H4 (cell line): ENCODE measurements around the gene MANSC4. TPM values are rescaled to one million over a fixed set of nuclear protein-coding genes. Genes with fewer than 3 reads are reported as not detected.
"Not testable (repeated sequence)": the region's sequence is repeated elsewhere in the genome, so short reads cannot be mapped to it uniquely, and the experiment has no call there.

Experiments used
- DNase-seq: peaks from one replicate; pipeline ENCODE4 v3.0.0-alpha.2; 2015; ENCODE audit warnings: low spot score
- total RNA-seq: library from RNA; depleted of rRNA; stranded (reverse); fragments of >200 nt; shearing (Covaris generic); gene quantifications from 2 replicates; pipeline ENCODE4 v1.2.3, GENCODE V29; 2014; rRNA removed

MANSC4 gene
- total RNA-seq, 1 experiment from 2014 or later = not detected

GRCh38 chr12:27751386-27752047, 28.5 kb downstream of the MANSC4 start:
- no peak for DNase-seq

DNA sequence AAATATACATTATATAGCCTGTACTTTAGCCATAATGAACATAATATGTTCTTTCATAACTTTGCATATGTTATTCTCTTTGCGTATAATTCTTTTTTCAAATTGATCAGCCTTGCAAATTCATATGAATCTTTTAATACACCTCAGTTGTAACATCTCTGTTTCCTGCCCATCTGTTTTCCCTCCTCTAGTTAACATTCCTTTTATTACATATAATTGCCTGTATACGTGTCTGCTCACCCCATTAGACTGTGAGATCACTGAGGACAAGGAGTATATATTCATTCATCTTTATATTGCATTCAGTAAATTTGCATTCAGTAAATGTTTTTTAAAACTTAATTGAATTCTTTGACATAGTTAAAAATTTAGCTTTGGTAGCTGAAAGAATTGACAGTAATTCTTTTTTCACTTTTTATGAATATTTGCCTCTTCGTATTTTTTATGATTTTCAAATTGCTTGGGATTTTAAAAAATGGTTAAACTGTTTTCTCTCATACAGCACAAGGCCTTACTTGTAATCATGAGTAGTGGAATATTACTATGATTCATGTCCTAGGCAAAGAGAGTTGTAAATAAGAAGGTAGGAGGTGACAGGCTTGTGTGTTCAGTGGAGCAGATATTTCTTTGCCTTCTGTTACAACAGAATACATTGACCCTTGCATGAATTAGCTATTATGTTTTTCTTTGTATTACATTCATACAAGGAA, 32.8 kb downstream of the MANSC4 start:
- DNase-seq = no peak

DNA sequence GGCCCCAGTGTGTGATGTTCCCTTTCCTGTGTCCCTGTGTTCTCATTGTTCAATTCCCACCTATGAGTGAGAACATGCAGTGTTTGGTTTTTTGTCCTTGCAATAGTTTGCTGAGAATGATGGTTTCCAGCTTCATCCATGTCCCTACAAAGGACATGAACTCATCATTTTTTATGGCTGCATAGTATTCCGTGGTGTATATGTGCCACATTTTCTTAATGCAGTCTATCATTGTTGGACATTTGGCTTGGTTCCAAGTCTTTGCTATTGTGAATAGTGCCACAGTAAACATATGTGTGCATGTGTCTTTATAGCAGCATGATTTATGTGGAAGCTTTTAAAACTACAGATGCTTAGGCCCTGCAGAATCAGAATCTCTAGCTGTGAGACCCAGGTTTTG, 34.3 kb downstream of the MANSC4 start:
- not testable (repeated sequence) for DNase-seq

DNA sequence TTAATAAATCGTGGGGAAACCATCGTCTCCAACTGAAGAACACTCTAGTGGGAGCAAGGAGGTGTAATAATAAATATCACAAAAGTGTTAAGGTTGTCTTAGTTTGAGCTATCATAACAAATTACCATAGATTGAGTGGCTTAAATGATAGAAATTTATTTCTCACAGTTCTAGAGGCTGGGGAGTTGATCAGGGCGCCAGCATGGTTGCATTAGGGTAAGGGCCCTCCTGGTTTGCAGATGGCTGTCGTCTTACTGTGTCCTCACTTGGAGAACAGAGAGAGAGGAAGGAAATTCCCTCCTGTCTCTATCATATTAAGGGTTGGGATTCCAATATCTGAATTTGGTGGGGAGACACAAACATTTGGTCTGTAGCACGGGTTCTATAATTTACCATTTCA, 36.4 kb downstream of the MANSC4 start:
- no peak for DNase-seq

GRCh38 chr12:27734321-27734720, 45.7 kb downstream of the MANSC4 start:
- not testable (repeated sequence) for DNase-seq

- DNase-seq = no peak
These were observed 46.2 kb downstream of the MANSC4 start for GRCh38 chr12:27733791-27734190.

DNA sequence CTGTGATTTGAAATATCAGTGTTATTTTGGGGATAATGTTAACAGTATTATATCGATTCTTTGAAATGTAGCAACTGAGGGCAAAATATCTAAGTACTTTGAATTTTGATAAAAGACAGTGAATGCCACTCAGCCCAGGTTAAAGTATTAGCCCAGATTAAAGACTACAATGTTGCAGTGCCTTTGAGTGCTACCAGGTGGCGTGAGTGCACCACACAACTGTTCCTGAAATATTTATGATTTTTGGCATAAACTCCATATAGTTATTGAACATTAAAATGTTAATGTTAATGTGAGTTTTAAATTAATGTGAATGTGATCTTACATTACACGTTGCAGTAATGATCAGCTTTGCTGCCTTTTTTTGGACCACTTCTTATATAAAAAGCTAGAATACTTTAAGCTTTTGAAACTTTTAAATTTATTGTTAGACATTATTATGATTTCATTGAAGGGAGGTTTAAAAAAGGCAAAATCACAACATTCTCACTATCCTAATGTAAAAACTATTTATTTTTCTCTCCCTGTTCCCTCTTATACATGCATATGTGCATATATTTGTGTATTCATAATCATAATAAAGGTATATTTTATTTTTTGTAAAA, 46.9 kb downstream of the MANSC4 start:
- DNase-seq = peak; percentile 8

DNA sequence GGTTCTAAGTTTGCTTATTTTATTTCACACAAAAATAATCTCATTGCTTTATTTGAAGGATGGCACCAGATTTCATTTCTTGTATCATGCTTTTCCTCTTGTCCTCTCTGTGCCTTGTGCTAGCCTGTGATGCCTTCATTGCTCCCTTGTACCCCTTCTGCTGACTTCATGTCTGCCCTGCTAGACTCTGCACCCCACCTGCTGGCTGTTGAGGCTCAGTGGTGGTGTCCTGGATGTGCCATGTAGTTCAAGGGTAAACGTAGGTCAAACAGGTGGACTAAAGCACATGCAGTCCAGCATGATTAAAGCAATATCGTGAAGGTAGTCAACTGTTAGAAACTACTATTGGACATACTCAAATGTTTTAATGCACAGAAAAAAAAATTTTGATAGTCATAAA, 47.8 kb downstream of the MANSC4 start:
- DNase-seq = peak; percentile 10

DNA sequence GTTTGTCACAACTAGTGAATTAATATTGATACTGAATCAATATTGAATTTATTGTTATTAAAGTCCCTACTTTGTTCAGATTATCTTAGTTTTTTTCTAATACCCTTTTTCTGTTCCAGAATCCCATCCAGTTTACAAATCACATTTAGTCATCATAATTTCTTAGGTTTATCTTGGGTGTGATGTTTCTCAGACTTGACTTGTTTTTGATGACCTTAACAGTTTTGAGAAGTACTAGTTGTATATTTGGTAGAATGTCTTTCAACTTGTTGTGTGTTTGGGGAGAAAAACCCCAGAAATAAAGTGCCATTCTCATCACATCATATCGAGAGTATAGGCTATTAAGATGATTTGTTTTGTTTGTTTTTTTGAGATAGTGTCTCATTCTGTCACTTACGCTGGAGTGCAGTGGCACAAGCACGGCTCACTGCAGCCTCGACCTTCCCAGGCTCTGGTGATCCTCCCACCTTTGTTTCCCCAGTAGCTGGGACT, 49.9 kb downstream of the MANSC4 start:
- DNase-seq = no peak

- DNase-seq = no peak
These were observed 56.8 kb downstream of the MANSC4 start for GRCh38 chr12:27723212-27723611.

Other genes starting within 250 kb of the MANSC4 start
- gene REP15, start 83.8 kb downstream of the MANSC4 start, total RNA-seq = 0.25 TPM in 1 of 2 replicates, not detected in the other
- 105 TPM in 2 replicates for gene MRPS35, start 69.4 kb downstream of the MANSC4 start, total RNA-seq
- gene KLHL42, start within 50 bp of the MANSC4 start, total RNA-seq = 5.0 and 7.4 TPM in 2 replicates
- 1.1 and 2.0 TPM in 2 replicates for gene PTHLH, start 192.5 kb upstream of the MANSC4 start, total RNA-seq